Activated naive CD4-positive, alpha-beta T cell treated with Interleukin-2 at 50 U/mL for 16 hours (primary cell): Measurements from ENCODE around the gene MIEF1.
"Not testable (repeated sequence)": the region's sequence is repeated elsewhere in the genome, so short reads cannot be mapped to it uniquely, and the experiment has no call there.

Experiments used
- DNase-seq: peaks from one replicate; pipeline ENCODE4 v3.0.0-alpha.2; 2020

MIEF1 gene

DNA sequence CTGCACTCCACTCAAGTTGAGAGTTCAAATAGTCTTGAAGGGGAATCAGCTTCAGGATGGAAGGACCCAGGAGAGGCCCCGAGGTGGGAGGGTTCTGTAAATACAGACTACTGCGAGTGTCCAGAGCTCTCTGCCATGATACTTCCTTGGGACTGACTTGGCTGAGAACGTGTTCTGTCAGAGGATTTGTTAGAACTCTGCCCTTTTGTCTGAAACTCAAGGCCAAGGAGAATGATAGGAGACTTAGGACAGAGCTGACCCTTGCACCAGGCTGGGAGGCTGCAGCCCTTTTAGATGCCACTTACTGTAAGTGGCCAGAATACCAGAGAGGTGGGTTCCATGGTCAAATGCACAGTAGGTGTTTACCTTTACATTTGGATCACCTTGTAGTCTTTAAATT lies 15.4 kb downstream of the MIEF1 start:
- DNase-seq, result no peak

DNA sequence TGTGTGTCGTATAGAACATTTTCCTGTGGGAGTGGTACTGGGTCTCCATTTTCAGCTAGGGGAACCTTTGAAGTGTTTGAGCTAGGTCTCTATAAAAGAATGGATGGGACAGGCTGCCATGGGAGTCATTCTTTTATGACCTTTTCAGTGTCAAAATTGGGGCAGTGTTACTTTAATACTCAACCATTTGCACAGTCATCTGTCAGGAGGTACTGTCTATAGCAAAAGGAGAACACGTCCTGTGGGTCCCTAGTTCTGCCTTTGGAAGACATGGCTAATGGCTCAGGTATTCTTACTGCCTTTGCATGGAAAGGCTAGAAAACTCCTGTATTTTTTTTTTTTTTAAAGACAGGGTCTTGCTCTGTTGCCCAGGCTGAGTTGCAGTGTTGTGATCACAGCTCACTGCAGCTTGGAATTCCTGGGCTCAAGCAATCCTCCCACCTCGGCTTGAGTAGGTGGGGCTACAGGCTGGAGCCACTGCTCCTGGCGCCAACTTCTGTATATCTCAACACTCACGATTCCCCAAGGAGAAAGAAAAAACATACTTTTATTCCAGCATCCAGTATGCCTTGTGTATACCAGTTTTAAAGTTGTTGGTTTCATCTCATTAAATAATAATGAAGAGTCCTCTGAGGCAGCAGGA lies 16.2 kb downstream of the MIEF1 start:
- DNase-seq, result no peak

GRCh38 chr22:39518996-39519680 lies 17.0 kb downstream of the MIEF1 start:
- peak; percentile 40 for DNase-seq

- DNase-seq, result peak; percentile 96
These were observed 17.7 kb downstream of the MIEF1 start for GRCh38 chr22:39519681-39520225.

- peak; percentile 92 for DNase-seq
These were observed 18.4 kb downstream of the MIEF1 start, which contains the start of gene ATF4 for GRCh38 chr22:39520226-39521105. ATF4 (plus strand) TSS chr22:39520562; CDS start chr22:39521446, 884 bp downstream.

GRCh38 chr22:39521106-39521885 lies 19.2 kb downstream of the MIEF1 start:
- DNase-seq, result not testable (repeated sequence)

DNA sequence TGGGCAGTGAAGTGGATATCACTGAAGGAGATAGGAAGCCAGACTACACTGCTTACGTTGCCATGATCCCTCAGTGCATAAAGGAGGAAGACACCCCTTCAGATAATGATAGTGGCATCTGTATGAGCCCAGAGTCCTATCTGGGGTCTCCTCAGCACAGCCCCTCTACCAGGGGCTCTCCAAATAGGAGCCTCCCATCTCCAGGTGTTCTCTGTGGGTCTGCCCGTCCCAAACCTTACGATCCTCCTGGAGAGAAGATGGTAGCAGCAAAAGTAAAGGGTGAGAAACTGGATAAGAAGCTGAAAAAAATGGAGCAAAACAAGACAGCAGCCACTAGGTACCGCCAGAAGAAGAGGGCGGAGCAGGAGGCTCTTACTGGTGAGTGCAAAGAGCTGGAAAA lies 20.0 kb downstream of the MIEF1 start:
- not testable (repeated sequence) for DNase-seq

- peak; percentile 27 for DNase-seq
These were observed 20.6 kb downstream of the MIEF1 start for GRCh38 chr22:39522567-39523300.

DNA sequence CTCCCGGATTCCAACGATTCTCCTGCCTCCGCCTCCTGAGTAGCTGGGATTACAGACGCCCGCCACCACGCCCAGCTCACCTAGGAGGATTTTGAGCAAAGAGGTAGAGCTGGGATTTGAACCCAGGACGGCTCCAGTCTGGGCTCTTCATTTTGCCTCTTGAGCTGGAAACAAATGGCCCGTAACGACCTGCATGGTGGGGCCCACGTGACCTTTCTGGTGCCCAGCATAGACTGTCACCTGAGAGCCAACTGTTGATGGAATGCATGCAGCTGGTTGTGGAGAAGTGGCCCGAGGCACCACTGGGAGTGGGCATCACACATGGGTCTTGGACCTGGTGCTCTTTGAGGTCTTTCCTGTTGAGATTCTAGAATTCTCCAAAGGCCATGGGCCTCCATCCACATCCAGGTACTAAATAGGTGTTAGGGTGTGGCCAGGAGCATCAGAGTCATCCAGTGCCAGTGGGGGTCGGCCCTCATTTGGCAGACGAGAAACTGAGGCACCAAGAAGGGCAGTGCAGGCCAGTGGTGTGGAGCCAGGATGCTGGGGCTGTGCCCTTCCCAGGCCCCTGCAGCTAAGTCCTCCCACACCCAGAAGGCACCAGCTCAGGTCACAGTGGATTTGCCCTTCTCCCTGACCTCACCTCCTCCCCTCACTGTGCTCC lies 22.1 kb downstream of the MIEF1 start:
- no peak for DNase-seq

DNA sequence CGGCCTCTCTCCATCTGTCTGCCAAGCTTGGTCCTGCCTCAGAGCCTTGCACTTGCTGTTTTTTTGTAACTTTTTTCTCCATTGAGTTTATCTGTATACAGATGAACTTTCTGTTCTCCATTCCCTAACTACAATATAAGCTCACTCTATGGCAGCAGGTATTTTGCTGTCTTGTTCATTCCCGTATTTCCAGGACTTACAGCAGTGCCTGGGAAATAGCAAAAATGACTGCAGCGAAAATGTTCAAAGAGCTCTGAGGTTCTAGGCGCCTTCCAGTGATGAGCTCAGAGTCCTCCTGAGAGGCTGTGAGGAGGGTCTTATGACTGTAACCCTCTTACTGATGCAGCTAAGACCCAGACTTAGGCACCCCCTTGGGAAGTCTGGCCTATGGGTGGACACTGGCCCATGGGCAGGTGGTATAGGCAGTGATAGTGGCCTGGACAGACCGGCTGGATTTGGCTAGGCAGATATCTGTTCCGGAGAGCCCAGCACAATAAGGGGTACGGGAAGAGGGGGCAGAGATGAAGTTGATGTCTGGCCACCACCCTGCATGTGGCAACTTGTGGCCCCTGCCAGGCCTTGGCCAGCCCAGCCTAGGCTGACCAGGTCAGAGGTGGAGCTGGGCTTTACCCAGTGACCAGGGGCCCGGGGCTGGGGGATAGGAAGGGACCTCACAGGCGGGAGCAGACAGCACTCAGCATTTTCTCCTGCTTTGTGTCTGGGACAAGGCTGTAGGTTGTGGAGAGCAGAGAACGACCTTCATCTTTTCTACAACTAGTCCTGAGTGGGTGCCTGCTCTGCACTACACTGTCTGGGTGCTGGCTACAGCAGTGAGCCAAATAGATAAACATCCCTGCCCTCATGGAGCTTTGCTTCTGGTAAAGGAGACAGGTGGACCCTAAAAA lies 22.9 kb downstream of the MIEF1 start:
- DNase-seq, result no peak

GRCh38 chr22:39525658-39525975 lies 23.5 kb downstream of the MIEF1 start:
- no peak for DNase-seq

DNA sequence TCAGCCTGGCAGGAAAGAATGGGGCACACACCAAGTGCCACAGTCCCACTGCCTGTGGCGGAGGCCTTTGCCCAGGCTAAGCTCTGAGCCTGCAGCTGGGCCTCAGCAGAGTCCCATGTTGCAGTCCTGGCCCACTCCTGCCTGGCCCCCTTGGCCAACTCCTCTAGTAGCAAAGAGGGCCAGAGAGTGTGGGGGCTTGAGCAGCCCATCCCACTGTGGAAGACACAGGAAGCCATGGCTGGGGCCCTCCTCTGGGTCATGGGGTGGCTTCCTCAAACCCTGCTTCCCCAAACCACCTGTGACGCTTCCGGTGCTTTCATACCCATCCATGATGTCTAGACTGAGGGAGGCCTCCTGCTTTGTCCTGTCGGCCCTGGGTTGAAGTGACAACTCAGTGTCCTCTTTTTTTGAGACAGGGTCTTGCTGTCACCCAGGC lies 24.7 kb downstream of the MIEF1 start:
- no peak for DNase-seq

DNA sequence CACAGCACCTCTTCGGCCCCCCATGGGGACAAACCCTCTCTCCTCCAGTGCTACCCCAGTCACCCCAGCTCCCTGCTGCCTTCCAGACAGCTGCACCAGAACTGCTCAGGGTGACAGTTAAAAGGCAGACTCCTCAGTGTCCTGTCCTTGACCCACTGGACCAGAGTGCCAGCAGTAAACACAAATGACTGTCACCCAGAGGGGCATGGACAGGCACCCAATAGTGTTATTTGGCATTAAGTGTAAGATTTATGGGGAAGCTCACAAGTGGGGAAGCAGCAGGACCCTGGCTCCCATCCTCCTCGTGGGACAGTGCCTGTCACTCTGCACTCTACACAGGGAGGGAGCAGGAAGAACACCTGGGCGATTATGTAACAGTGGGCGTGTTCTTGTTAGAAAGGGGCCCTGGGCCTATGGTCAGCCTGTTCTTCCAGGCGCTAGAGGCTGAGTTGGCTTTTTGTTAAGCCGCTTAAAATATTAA lies 25.4 kb downstream of the MIEF1 start:
- DNase-seq, result no peak

DNA sequence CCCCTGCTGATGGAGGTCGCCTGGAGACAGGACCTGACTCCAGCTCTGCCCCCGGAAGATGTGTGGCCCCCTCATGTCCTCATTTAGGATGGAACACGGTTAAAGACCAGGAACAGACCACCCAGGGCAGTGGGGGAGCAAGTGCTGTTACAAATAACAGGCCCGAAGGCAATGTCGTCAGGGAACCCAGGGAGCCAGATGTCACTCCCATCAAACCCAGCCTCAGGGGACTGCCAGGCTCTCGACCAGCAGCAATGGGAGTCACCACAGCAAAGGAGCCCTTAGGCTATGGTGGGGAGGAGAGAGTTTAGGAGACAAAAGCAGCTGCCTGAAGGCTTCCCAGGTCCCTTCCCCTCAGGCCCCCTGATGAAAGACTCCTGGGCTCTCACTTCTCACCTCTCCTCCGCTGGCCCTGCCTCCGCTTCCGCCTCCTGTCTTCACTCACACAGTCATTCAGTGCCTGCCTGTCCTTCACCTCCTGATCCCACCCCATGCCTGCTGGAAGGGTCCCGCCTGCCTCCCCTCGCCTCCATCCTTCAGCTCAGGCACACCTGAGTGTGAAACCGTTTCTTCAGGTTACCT lies 26.1 kb downstream of the MIEF1 start:
- DNase-seq, result no peak

DNA sequence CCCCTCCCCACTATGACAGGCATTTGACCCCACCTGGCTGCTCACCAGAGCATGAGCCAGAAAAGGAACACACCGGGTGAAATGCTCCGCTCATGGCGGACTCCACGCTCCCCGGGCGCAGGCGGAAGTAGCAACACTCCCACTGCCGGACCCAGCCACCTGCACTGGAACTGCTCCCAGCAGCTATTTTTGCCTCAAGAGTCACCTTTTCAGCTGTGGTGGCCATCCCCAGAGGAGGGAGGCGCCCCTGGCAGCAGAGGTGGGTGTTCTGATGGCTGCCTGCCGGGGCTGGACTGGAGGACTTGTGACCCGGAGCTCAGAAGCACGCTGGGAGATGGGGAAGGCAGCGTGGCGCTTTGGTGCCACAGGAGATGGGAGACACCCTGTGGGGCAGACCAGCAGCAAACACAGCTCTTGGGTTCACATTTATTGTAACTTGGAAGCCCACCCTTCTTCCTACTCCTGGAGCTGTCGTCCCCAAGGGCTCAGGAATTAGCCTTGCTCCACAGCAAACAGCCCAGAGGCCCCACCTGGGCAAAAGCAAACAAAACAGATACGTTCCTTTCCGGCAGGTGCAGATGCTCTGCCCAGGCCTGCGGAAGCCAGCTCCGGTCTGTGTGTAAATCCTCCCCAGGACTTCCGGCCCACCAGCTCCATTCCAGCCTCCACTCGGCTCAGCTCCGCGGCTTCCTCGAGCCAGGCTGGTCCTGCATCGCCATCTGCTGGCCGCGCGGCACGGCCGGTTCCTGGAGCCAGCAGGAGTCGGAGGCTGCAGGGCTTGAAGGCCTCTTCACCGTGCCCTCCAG lies 26.8 kb downstream of the MIEF1 start:
- peak; percentile 91 for DNase-seq

GRCh38 chr22:39529487-39529851 lies 27.4 kb downstream of the MIEF1 start:
- DNase-seq, result no peak

GRCh38 chr22:39530116-39530515 lies 28.0 kb downstream of the MIEF1 start:
- DNase-seq, result no peak

DNA sequence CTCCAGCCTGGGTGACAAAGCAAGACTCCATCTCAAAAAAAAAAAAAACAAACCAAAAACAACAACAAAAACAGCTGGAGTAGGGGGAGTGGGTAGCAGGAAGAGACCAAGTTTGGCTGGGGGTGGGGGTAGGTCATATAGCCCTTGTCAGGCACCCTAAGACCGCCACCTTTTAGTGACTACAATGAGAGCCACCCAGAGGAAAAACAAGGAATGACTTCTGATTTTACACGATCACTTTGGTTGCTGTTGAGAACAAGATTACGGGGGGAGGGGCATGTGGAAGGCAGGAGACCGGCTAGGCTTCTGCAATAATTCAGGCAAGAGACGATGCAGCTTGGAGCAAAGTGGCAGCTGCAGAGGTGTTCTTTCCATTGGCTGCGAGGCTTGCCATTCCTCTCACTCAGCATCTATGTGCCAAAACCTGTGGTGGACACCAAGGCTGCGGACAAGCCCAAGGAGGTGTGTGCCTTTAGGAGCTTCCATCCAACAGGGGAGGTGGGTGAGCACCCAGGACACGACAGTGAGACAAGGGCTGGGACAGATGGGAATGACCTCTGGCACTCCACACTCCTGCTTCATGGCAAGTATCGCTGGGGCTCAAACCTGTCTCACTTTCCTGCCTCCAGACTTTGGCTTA lies 28.7 kb downstream of the MIEF1 start:
- no peak for DNase-seq
